Activated naive CD8-positive, alpha-beta T cell (primary cell): ENCODE results near the gene SLC26A4.

Experiments
- H3K27ac Mint-ChIP-seq: one replicate; pipeline ENCODE4 v1.8.0; 2021; ENCODE audit warnings: mixed read lengths
- H3K27me3 Mint-ChIP-seq: one replicate; pipeline ENCODE4 v1.8.0; 2021; ENCODE audit warnings: mixed read lengths
- H3K36me3 Mint-ChIP-seq: one replicate; pipeline ENCODE4 v1.8.0; 2021; ENCODE audit warnings: mixed read lengths
- H3K4me1 Mint-ChIP-seq: one replicate; pipeline ENCODE4 v1.8.0; 2021; ENCODE audit warnings: low read depth, mixed read lengths
- H3K4me3 Mint-ChIP-seq: one replicate; pipeline ENCODE4 v1.8.0; 2021; ENCODE audit warnings: mild to moderate bottlenecking, mixed read lengths
- H3K9me3 Mint-ChIP-seq: one replicate; pipeline ENCODE4 v1.8.0; 2021; ENCODE audit warnings: low read depth, mixed read lengths

SLC26A4 gene

DNA sequence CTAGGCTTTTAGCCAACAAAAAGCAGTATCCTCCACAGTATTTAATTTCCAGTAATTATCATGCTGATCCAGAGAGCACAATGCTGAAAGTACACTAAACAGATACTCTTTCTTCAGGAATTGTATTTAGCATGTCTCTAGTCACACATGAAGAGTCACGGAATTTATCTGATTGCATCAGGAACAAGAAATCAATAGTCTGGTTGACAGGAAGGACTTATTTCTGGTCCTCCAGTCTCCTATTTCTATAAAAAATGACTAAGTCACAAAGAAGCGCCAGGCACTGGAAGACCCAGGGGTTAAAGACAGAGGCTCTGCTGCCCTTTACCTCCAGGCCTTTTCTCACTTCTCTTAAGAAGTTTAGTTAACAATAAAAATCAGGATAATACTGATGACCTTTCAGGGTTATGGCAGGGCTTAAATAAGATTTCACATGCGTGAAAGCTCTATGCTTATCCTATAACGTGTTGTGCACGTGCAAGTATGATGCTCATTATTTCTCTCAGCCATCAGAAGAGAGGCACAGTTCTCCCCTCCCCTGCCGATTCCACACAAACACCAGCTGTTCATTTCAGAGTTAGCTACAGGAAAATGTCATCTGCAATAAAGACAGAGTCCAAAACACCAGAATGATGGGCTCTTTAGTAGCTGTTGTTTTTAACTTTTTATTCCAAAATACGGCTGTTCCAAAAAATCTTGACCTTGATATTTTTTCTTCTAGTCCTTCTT, 36.9 kb downstream of the SLC26A4 start:
- Mint-ChIP-seq H3K36me3 (no peaks in the 10 kb centered on the region), H3K27me3 (no peaks in the 10 kb centered on the region), H3K9me3 (no peaks in the 10 kb centered on the region), H3K4me1 (no peaks in the 10 kb centered on the region), H3K27ac (no peak overlapping the region), H3K4me3 (no peak overlapping the region)

DNA sequence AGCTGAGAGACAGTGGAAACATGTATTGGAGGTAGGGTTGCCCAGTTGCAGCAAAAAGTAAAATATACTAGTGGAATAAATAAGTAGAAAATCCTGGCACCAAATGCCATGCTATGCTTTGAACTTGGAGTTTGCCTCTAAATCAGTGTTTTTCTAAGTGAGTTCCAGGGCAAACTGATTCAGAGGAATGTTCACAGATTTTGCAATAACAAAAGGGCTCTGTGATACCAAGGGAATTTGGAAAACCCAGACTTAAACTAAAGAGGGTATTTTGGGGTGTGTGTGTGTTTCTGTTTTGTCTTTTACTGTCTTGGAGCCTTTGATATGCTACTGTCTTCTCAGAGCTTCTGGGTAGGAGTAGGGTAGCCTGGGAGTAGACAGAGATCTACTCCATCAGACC, 39.9 kb downstream of the SLC26A4 start:
- no peaks in the 10 kb centered on the region for H3K36me3 Mint-ChIP-seq
- H3K27me3 Mint-ChIP-seq: no peaks in the 10 kb centered on the region
- peaks cover 5% of the 10 kb centered on the region for H3K4me1 Mint-ChIP-seq
- no peaks in the 10 kb centered on the region for H3K9me3 Mint-ChIP-seq
- no peak overlapping the region for H3K27ac Mint-ChIP-seq
- H3K4me3 Mint-ChIP-seq: no peak overlapping the region

DNA sequence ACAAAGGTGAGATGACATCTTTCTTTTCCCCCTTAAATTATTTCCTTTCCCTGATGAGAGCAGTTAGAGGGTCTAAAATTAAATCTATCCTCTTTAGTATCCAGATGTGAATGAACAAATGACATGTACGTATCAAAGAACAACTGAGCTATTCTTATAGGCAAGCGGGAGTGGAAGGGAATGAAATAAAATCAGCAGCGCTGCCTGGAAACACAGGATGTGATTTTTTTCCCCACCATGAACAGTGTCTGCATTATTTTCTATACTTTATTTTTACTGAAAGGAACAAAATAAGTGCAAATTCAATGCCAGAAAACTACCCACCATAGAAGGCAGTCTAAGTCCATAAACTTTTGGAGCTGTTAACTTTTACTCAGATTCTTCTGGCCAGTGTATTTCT, 40.6 kb downstream of the SLC26A4 start:
- peaks cover 5% of the 10 kb centered on the region for H3K4me1 Mint-ChIP-seq
- no peaks in the 10 kb centered on the region for H3K27me3 Mint-ChIP-seq
- no peak overlapping the region for H3K27ac Mint-ChIP-seq
- H3K36me3 Mint-ChIP-seq: no peaks in the 10 kb centered on the region
- H3K9me3 Mint-ChIP-seq: no peaks in the 10 kb centered on the region
- no peak overlapping the region for H3K4me3 Mint-ChIP-seq

DNA sequence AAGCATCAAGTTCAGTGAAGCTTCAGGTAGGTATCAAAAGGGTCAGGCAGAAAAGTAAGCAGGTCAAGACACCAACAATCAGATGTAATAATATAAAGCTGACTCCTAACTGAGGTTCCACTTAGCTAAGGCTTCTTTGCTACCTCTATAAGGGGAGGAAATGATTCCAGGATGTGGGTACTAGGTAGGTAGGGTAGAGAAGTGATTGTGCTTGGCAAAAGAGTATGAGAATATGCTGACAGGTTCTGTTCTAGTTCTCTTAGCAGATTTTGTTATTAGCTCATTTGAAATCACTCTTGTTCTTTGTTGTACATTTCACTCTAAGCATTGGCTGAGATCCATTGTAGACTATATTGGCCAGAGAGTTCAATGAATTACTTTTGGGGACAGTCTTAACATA, 42.6 kb downstream of the SLC26A4 start:
- Mint-ChIP-seq H3K27me3 (no peaks in the 10 kb centered on the region), H3K27ac (no peak overlapping the region), H3K4me3 (no peak overlapping the region), H3K9me3 (no peaks in the 10 kb centered on the region), H3K4me1 (peaks cover 5% of the 10 kb centered on the region), H3K36me3 (no peaks in the 10 kb centered on the region)

DNA sequence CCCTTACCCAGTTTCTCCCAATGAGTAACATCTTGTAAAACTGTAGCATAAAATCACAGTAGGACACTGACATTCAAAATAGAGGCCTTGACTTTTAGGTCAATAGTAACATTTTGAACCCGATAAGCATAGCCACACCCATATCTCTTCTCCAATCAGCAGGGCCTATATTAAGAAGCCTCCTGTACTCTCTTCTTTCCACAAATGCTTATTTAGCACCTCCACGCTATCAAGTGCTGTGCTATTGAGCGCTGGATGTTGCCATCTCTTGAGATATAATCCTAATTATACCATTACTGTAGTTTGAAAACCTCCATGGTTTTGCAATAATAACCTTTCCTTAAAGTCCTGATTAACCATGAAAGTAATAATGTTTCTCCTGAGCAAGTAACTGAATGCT, 43.2 kb downstream of the SLC26A4 start:
- Mint-ChIP-seq H3K36me3 (no peaks in the 10 kb centered on the region), H3K4me1 (peaks cover 5% of the 10 kb centered on the region), H3K27ac (no peak overlapping the region), H3K9me3 (no peaks in the 10 kb centered on the region), H3K4me3 (no peak overlapping the region), H3K27me3 (no peaks in the 10 kb centered on the region)

DNA sequence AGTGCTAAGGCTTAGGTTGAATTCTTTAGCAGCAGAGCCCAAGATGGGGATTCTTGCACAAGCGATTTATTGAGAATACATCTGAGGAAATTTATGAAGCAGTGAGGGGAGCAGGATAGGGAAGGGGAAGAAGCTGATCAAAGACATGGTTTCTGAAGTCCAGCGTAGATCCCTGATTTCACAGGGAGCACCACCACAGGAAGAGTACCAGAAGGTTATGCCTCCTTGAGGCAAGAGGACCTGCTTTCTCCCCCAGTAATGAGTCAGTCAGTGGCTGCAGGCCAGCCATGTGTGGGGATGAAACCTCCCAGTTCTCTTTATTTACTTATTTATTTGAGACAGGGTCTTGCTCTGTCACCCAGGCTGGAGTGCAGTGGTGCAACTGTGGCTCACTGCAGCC, 48.3 kb downstream of the SLC26A4 start:
- Mint-ChIP-seq H3K27me3 (peaks cover 2% of the 10 kb centered on the region), H3K4me3 (no peak overlapping the region), H3K36me3 (no peaks in the 10 kb centered on the region), H3K9me3 (no peaks in the 10 kb centered on the region), H3K4me1 (no peaks in the 10 kb centered on the region), H3K27ac (no peak overlapping the region)

DNA sequence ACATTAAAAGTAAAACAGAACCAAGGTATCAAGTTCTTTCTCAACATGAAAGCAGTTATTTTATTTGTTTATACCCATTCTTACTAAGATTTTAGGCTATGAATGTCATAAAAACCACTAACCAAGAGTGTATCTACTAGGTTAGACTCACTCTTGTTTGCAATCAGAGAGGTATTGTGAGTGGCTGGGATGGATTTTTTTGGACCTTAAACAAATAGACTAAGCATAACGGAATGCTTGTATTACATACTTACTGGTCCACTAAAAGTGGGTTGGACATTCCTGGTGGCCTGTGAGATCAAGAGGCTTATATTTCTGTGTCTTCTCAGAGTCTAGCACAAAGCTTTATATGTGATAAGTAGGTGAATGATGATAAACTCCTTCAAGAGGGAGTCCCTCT, 50.7 kb downstream of the SLC26A4 start:
- Mint-ChIP-seq H3K4me1 (no peaks in the 10 kb centered on the region), H3K27me3 (peaks cover 2% of the 10 kb centered on the region), H3K36me3 (no peaks in the 10 kb centered on the region), H3K27ac (no peak overlapping the region), H3K9me3 (no peaks in the 10 kb centered on the region), H3K4me3 (no peak overlapping the region)

DNA sequence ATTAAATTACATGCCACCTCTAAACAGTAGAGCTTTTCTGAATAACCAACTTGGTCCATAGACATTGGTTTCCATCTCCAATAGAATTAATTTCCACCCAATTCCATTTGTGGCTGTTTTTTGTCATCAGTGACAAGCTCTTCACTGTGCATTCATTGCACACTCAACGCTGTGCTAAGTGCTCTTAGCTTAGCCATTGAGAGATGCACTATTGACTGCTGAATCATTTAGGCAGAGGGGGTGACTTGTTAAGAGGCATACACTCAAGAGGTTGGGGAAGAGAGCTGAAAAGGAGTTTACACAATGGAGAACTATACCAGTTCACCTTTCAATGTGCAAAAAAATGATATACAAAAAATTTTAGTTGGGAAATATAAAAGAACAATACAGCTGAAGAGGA, 51.4 kb downstream of the SLC26A4 start:
- Mint-ChIP-seq H3K27me3 (peaks cover 2% of the 10 kb centered on the region), H3K36me3 (no peaks in the 10 kb centered on the region), H3K27ac (no peak overlapping the region), H3K4me1 (no peaks in the 10 kb centered on the region), H3K4me3 (no peak overlapping the region), H3K9me3 (no peaks in the 10 kb centered on the region)

DNA sequence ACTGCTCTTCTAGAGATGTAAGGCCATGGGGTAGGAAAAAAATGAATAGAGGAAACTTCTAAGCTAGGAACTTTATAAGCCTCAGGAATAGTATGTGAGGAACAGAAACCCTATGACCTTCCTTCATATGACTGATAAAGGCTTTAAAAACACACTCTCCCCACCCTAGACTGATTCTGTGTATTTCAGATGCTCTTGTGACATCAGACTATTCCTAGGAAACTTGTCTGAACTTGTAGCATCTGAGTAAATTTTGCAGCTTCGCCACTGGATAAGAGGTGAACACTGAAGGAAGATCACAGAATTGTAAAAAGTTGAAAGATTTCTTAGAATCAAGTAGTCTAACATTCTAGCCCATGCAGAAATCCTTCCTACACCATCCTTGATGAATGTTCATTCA, 52.3 kb downstream of the SLC26A4 start:
- no peak overlapping the region for H3K4me3 Mint-ChIP-seq
- no peak overlapping the region for H3K27ac Mint-ChIP-seq
- no peaks in the 10 kb centered on the region for H3K36me3 Mint-ChIP-seq
- no peaks in the 10 kb centered on the region for H3K4me1 Mint-ChIP-seq
- H3K27me3 Mint-ChIP-seq: peaks cover 2% of the 10 kb centered on the region
- no peaks in the 10 kb centered on the region for H3K9me3 Mint-ChIP-seq

DNA sequence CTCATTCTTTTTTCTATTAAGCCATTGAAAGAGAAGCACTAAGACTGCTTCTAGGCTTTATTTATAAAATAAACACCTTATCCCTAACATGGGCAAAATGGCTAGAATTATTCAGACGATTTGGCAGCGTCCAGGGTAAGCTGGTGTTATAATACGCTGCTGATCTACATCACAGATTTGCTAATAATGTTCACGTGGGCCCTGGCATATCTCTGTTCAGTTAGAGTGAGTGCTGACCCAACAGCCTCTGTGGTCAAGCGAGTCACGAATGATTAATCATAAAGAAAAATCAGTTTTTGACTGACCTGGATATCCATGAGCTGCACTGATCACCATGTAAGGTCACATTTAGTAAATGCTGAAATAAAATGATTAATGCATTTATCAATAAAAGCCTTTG, 54.9 kb downstream of the SLC26A4 start:
- no peak overlapping the region for H3K4me3 Mint-ChIP-seq
- no peaks in the 10 kb centered on the region for H3K36me3 Mint-ChIP-seq
- H3K4me1 Mint-ChIP-seq: no peaks in the 10 kb centered on the region
- no peaks in the 10 kb centered on the region for H3K9me3 Mint-ChIP-seq
- peaks cover 2% of the 10 kb centered on the region for H3K27me3 Mint-ChIP-seq
- H3K27ac Mint-ChIP-seq: no peak overlapping the region

DNA sequence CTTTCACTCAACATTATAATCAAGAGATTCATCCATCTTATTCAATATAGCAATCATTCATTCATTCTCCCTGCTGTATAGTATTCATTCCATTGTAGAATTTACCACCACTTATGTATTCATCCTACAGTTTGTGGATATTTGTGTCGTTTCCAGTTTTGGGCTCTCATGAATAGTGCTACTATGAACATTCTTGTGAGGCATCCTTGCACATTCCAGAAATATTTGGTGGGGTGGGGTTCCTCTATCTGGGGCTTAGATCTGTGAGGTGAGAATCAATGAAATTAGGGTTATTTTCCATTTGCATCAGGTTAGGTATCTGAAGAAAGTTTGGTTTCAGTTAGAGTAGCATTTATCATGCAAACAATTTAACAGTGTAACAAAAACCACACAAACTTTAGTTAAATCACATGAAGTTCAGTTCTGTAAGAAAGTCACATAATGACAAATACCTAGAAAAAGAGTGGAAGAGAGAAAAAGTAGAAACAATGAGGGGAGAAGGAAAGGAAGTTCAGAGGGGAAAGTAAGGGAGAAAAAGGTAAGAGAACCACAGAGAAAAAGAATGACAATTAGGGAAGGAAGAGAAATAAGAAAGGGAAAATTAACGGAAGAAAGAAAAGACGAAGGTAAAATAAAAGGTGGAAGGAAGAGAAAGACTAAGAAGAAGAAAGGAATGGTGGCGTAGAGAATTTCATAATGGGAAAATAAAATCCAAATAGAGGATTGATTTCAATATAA, 58.0 kb downstream of the SLC26A4 start:
- Mint-ChIP-seq H3K4me1 (no peaks in the 10 kb centered on the region), H3K27ac (no peak overlapping the region), H3K9me3 (no peaks in the 10 kb centered on the region), H3K36me3 (no peaks in the 10 kb centered on the region), H3K4me3 (no peak overlapping the region), H3K27me3 (no peaks in the 10 kb centered on the region)

DNA sequence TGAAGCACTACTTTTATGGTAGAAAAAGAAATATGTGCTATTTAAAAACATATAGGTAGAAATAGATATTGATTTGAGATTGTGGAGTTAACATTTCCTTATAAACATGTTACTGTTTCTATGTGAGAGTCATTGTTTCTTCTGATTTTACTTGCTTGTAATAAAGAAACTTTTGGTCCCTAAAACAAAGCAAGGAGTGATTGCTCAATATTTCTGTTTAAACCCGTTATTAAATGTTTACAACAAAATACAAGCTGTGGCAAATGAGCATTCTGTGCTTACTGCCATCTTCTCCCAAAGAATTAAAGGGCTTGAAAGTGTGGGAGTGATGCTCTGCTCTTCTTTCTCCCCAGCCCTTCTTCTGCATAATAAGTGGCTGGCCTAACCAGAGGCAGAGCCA, 60.7 kb downstream of the SLC26A4 start:
- no peaks in the 10 kb centered on the region for H3K4me1 Mint-ChIP-seq
- no peak overlapping the region for H3K4me3 Mint-ChIP-seq
- H3K36me3 Mint-ChIP-seq: no peaks in the 10 kb centered on the region
- H3K27ac Mint-ChIP-seq: no peak overlapping the region
- H3K9me3 Mint-ChIP-seq: no peaks in the 10 kb centered on the region
- no peaks in the 10 kb centered on the region for H3K27me3 Mint-ChIP-seq

DNA sequence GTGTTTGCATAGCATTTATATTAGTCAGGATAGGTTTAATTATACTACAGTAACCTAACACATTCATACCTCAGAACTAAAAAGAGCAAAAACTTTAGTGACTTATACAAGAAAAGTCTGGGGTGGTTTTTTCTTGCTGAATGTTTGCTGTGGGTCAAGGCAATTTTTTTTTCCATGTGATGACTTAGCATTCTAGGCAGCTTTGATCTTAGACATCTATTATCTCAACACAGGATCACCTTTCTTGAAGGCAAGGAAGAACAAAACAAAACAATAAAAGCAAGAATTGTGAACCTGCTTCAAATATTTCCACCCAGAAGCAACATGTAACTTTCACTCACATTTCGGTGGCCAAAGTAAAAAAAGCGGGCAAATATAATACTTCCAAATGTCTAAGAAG, 62.6 kb downstream of the SLC26A4 start:
- H3K27me3 Mint-ChIP-seq: peaks cover 7% of the 10 kb centered on the region
- no peak overlapping the region for H3K27ac Mint-ChIP-seq
- H3K4me1 Mint-ChIP-seq: no peaks in the 10 kb centered on the region
- no peak overlapping the region for H3K4me3 Mint-ChIP-seq
- H3K9me3 Mint-ChIP-seq: no peaks in the 10 kb centered on the region
- peaks cover 2% of the 10 kb centered on the region for H3K36me3 Mint-ChIP-seq

DNA sequence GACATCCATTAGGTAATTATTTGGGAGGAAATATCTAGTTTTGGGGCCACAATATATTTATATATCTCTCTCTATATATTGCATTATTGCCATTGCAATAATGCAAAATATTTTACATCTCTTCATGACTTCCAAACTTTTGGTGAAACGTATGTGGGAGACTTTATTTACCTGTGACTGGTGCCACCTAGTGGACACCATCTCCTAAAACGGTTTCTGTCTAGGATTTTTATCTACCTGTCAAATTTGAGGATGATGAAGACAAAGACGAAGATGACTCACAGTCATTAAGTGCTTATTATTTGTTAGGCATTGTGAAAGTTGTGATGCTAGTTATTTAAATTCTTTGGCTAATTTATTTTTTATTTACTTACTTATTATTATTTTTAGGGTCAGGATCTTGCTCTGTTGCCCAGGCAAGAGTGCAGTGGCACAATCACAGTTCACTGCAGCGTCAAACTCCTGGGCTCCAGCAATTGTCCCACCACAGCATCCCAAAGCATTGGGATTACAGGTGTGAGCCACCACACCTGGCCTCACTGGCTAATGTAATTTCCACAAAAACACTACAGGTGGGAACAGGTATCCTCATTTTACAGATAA, 64.6 kb downstream of the SLC26A4 start:
- Mint-ChIP-seq H3K27ac (no peak overlapping the region), H3K27me3 (peaks cover 8% of the 10 kb centered on the region)

DNA sequence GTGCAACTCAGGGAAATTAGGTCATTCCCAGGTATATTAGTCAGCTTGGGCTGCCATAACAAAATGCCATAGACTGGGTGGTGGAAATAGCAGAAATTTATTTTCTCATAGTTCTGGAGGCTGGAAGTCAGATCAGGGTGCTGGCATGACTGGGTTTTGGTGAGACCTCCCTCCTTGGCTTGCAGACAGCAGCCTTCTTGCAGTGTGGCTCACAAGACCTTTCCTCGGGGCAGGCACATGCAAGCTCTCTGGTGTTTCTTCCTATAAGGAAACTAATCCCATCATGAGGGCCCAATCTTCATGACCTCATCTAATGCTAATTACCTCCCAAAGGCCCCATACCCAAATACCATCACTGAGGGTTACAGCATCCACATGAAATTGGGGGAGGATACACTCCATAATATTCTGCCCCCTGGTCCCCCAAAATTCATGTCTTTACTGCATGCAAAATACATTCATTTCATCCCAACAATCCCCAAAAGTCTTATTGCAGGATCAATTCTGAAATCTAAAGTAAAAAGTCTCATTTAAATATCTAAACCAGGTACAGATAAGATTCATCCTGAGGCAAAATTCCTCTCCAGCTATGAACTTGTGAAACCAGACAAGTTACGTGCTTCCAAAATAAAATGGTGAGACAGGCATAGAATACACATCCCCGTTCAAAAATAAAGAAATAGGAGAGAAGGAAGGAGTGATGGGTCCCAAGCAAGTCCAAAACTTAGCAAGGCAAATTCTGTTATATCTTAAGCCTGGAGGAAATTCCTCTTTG, 65.9 kb downstream of the SLC26A4 start:
- no peaks in the 10 kb centered on the region for H3K4me1 Mint-ChIP-seq
- H3K4me3 Mint-ChIP-seq: no peak overlapping the region
- no peaks in the 10 kb centered on the region for H3K9me3 Mint-ChIP-seq
- H3K27ac Mint-ChIP-seq: no peak overlapping the region
- peaks cover 2% of the 10 kb centered on the region for H3K36me3 Mint-ChIP-seq
- H3K27me3 Mint-ChIP-seq: peaks cover 8% of the 10 kb centered on the region

More for the DNA sequence above, 64.6 kb downstream of the SLC26A4 start:
- H3K36me3 Mint-ChIP-seq: peaks cover 2% of the 10 kb centered on the region
- no peaks in the 10 kb centered on the region for H3K4me1 Mint-ChIP-seq
- H3K4me3 Mint-ChIP-seq: no peak overlapping the region
- H3K9me3 Mint-ChIP-seq: no peaks in the 10 kb centered on the region
